ENCODE results near the gene RASGEF1B.

- no peak for TF ChIP-seq CTCF (conservative IDR thresholded peaks at IDR 0.05; ENCODE audit: low read depth, low read length)
- no peak for TF ChIP-seq EZH2 (IDR thresholded peaks at IDR 0.05; ENCODE audit: borderline replicate concordance, low read depth, low read length, poor library complexity, severe bottlenecking)
These were observed 91.3 kb downstream of the RASGEF1B start for GRCh38 chr4:81380437-81380836.
